B cell (primary cell): ENCODE data around the gene RELCH. TPM values are rescaled to one million over a fixed set of nuclear protein-coding genes. Genes with fewer than 3 reads are reported as not detected.

ENCODE experiments used
- ATAC-seq: fragments of 200-7000 bp; cut with Tn5 transposase; one replicate; pipeline ENCODE4 v1.10.0; 2021; ENCODE audit warnings: low read depth, mild to moderate bottlenecking, moderate number of reproducible peaks, moderate library complexity
- CTCF ChIA-PET: fragments of 350-600 bp; sonication (Branson Sonifier 250); formaldehyde crosslinking; loops from one replicate; lab custom pipeline; 2021; ENCODE audit warnings: antibody characterized with exemption, inconsistent platforms; lab: Charles Lee
- POLR2A ChIA-PET: fragments of 350-600 bp; sonication (Branson Sonifier 250); formaldehyde crosslinking; loops from one replicate; lab custom pipeline; 2021; ENCODE audit warnings: antibody characterized with exemption; lab: Charles Lee
- DNase-seq: peaks from one replicate; pipeline ENCODE4 v3.0.0; 2013
- H2AFZ ChIP-seq: 2 replicates; pipeline ENCODE4 v1.6.1; 2012; ENCODE audit warnings: mild to moderate bottlenecking, low read depth, low read length; ENCODE audit not compliant: insufficient read depth, poor library complexity, severe bottlenecking
- H3K27ac ChIP-seq, 2 donors: 1 replicate in 1 of 2; 2 replicates in 1 of 2; pipeline ENCODE4 v1.5.1; 2012 to 2013; ENCODE audit warnings: low read length in 2 of 2, mild to moderate bottlenecking in 2 of 2, moderate library complexity in 1 of 2
- H3K27me3 ChIP-seq, 4 experiments: fragments of 200-600 bp in 1 of 4; sonication (generic) in 1 of 4; replicated peaks in 1 of 4; 1 replicate in 2 of 4; 2 replicates in 2 of 4; pipeline versions ENCODE4 v1.6.1 to v1.7.0; 2013 to 2016; ENCODE audit warnings: low read length in 3 of 4, mild to moderate bottlenecking in 2 of 4, mixed read lengths in 1 of 4, moderate library complexity in 1 of 4; ENCODE audit not compliant: insufficient read depth in 4 of 4, control insufficient read depth in 3 of 4; ENCODE audit errors: control extremely low read depth in 1 of 4
- H3K36me3 ChIP-seq, 2 experiments: replicated peaks in 1 of 2; 1 replicate in 1 of 2; 2 replicates in 1 of 2; pipeline versions ENCODE4 v1.6.1 to v1.7.1; 2013; ENCODE audit warnings: low read length in 1 of 2; ENCODE audit not compliant: insufficient read depth in 2 of 2, control insufficient read depth in 1 of 2; ENCODE audit errors: control extremely low read depth in 1 of 2, extremely low read depth in 1 of 2
- H3K4me1 ChIP-seq, 2 donors: fragments of 200-600 bp in 1 of 2; sonication (generic) in 1 of 2; 1 replicate in 1 of 2; 2 replicates in 1 of 2; pipeline versions ENCODE4 v1.5.1 to v1.6.1; 2013 to 2017; ENCODE audit warnings: low read length in 2 of 2; ENCODE audit not compliant: control insufficient read depth in 2 of 2, insufficient read depth in 2 of 2
- H3K4me2 ChIP-seq: replicated peaks from 2 replicates; pipeline ENCODE3; 2012; ENCODE audit warnings: mild to moderate bottlenecking, low read depth, low read length; ENCODE audit not compliant: poor library complexity, severe bottlenecking
- H3K4me3 ChIP-seq, 5 experiments: fragments of 200-600 bp in 1 of 5; sonication (generic) in 1 of 5; 1 replicate in 3 of 5; 2 replicates in 2 of 5; pipeline versions ENCODE4 v1.5.1 to v1.7.0; 2011 to 2016; ENCODE audit warnings: low read length in 4 of 5, mild to moderate bottlenecking in 4 of 5, low read depth in 2 of 5, control low read depth in 1 of 5, moderate library complexity in 1 of 5; ENCODE audit not compliant: insufficient read depth in 1 of 5; ENCODE audit errors: control extremely low read depth in 1 of 5, extremely low read depth in 1 of 5
- H3K79me2 ChIP-seq: fragments of 200-600 bp; sonication (generic); one replicate; pipeline ENCODE4 v1.6.0; 2016; ENCODE audit warnings: low read length; ENCODE audit not compliant: control insufficient read depth, insufficient read depth
- H3K9ac ChIP-seq: fragments of 200-600 bp; sonication (generic); 2 replicates; pipeline ENCODE4 v1.6.1; 2017; ENCODE audit warnings: mild to moderate bottlenecking, low read length, moderate library complexity
- H3K9me3 ChIP-seq, 3 donors: one replicate each; pipeline versions ENCODE4 v1.6.1 to v1.7.1; 2013; ENCODE audit warnings: low read length in 2 of 3; ENCODE audit not compliant: control insufficient read depth in 2 of 3, insufficient read depth in 1 of 3; ENCODE audit errors: control extremely low read depth in 1 of 3
- H4K20me1 ChIP-seq: 2 replicates; pipeline ENCODE4 v1.6.0; 2012; ENCODE audit warnings: mild to moderate bottlenecking, low read length; ENCODE audit not compliant: insufficient read depth, control insufficient read depth, poor library complexity, severe bottlenecking
- H3K27ac Mint-ChIP-seq: one replicate; pipeline ENCODE4 v1.8.0; 2021; ENCODE audit warnings: mixed read lengths
- H3K27me3 Mint-ChIP-seq: one replicate; pipeline ENCODE4 v1.8.0; 2021; ENCODE audit warnings: mixed read lengths
- H3K4me1 Mint-ChIP-seq: one replicate; pipeline ENCODE4 v1.8.0; 2021; ENCODE audit warnings: mixed read lengths
- H3K4me3 Mint-ChIP-seq: one replicate; pipeline ENCODE4 v1.8.0; 2021; ENCODE audit warnings: mixed read lengths
- H3K9me3 Mint-ChIP-seq: one replicate; pipeline ENCODE4 v1.8.0; 2022; ENCODE audit warnings: mixed read lengths; ENCODE audit not compliant: insufficient read depth
- EZH2 ChIP-seq: IDR thresholded peaks from 2 replicates; pipeline ENCODE4 v1.6.1; 2012; ENCODE audit warnings: borderline replicate concordance, low read depth, mild to moderate bottlenecking, moderate library complexity, low read length; ENCODE audit not compliant: insufficient read depth, poor library complexity, severe bottlenecking
- WGBS: methylation state at CpG from one replicate; pipeline ENCODE4 v1.1.5; 2013; ENCODE audit warnings: missing lambda C conversion rate; ENCODE audit not compliant: insufficient coverage; 5-methylcytosine and 5-hydroxymethylcytosine counted together
- intact Hi-C: fragments of 100-400 bp; cut with micrococcal nuclease; formaldehyde crosslinking; loops from one replicate; pipeline ENCODE4 v1.10.0; 2022
- polyA plus RNA-seq: library from polyadenylated mRNA; depleted of rRNA; stranded (reverse); fragments of >200 nt; gene quantifications from 2 replicates; pipeline ENCODE4 v1.2.3, GENCODE V29; 2012
- total RNA-seq, 2 donors: library from RNA; stranded (reverse); fragments of 120-200 nt in 1 of 2; gene quantifications; 1 replicate in 1 of 2; 2 replicates in 1 of 2; pipeline versions ENCODE4 v1.2.3 to v1.2.4, GENCODE V29; 2013 to 2022
- TF ChIP-seq, protein P1 (sequence below): fragments of 200-600 bp; IDR thresholded peaks from one replicate; pipeline ENCODE4 v1.8.0; 2022; ENCODE audit warnings: antibody characterized with exemption, mild to moderate bottlenecking

The RELCH gene
- total and polyA plus RNA-seq, 2 donors (not counting 1 experiment from before 2014, with no cell fraction given) = 17.6 to 77.9 TPM

DNA sequence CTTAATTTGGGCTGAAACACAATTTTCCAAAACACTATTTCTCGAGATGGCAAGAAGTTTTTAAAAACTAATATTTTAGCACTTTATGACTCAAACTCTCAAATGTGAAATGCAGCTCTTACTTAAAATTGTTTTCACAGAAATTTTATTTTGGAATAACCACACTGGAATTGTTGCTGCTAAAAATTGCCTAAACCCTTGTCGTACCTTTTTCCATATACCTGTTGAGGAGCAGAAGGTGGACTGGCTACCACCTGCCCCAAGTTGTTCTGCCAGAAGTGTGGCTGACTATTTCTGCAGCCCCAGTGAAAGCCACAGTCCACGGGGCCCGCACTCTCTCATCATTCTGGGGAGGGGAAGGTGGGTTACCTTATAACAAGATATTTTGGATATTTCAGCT is 161.4 kb downstream of the RELCH start:
- Mint-ChIP-seq H3K9me3 (no peaks in the 10 kb centered on the region), H3K27ac (no peak overlapping the region), H3K4me1 (no peaks in the 10 kb centered on the region), H3K4me3 (no peak overlapping the region), H3K27me3 (peaks cover 11% of the 10 kb centered on the region)
- DNase-seq = no peak
- no peak overlapping the region for H3K4me3 ChIP-seq
- ATAC-seq = no peak
- no peaks in the 10 kb centered on the region for H3K27me3 ChIP-seq
- WGBS = no CpG with 5 or more reads among the region's 4 CpGs
- no peak for TF ChIP-seq EZH2
- TF ChIP-seq, protein P1, sequence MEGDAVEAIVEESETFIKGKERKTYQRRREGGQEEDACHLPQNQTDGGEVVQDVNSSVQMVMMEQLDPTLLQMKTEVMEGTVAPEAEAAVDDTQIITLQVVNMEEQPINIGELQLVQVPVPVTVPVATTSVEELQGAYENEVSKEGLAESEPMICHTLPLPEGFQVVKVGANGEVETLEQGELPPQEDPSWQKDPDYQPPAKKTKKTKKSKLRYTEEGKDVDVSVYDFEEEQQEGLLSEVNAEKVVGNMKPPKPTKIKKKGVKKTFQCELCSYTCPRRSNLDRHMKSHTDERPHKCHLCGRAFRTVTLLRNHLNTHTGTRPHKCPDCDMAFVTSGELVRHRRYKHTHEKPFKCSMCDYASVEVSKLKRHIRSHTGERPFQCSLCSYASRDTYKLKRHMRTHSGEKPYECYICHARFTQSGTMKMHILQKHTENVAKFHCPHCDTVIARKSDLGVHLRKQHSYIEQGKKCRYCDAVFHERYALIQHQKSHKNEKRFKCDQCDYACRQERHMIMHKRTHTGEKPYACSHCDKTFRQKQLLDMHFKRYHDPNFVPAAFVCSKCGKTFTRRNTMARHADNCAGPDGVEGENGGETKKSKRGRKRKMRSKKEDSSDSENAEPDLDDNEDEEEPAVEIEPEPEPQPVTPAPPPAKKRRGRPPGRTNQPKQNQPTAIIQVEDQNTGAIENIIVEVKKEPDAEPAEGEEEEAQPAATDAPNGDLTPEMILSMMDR = no peak
- no peaks in the 10 kb centered on the region for H3K36me3 ChIP-seq
- H4K20me1 ChIP-seq = no peaks in the 10 kb centered on the region
- CTCF ChIA-PET = no interaction called here
- no peaks in the 10 kb centered on the region for H3K4me1 ChIP-seq
- intact Hi-C loops = no loop called here
- H2AFZ ChIP-seq = no peak overlapping the region
- no peak overlapping the region for H3K9ac ChIP-seq
- no peaks in the 10 kb centered on the region for H3K79me2 ChIP-seq
- no peaks in the 10 kb centered on the region for H3K9me3 ChIP-seq
- no peak overlapping the region for H3K27ac ChIP-seq
- H3K4me2 ChIP-seq = no peak overlapping the region
- POLR2A ChIA-PET = no interaction called here

DNA sequence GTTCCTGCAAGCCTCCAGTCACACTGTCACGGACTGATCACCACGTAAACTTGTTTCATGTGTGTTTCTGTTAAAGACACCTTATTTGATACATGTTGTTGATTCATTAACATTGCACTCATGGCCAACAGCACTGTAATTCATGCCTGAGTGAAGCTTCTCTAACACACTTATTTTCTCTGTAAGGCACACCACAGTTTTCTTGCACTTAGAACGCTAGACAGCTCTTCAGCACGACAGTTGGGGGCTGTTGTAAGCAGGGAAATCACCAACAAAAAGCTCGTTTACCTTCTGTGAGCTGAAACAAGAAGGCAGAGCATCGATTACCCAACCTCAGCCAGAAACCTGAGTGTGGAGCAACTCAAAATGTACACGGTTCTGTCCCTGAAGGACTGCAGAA is 166.1 kb downstream of the RELCH start:
- no peaks in the 10 kb centered on the region for H3K36me3 ChIP-seq
- Mint-ChIP-seq H3K9me3 (no peaks in the 10 kb centered on the region), H3K27ac (no peak overlapping the region), H3K27me3 (peaks cover 4% of the 10 kb centered on the region), H3K4me1 (no peaks in the 10 kb centered on the region), H3K4me3 (no peak overlapping the region)
- no peaks in the 10 kb centered on the region for H3K79me2 ChIP-seq
- 100% methylated on average over 2 of the region's 7 CpGs for WGBS
- H4K20me1 ChIP-seq = no peaks in the 10 kb centered on the region
- TF ChIP-seq EZH2 = no peak
- TF ChIP-seq, protein P1 = no peak
- no peak overlapping the region for H3K4me2 ChIP-seq
- no peaks in the 10 kb centered on the region for H3K4me1 ChIP-seq
- H3K9ac ChIP-seq = no peak overlapping the region
- CTCF ChIA-PET = no interaction called here
- no peak overlapping the region for H3K27ac ChIP-seq
- no peak for ATAC-seq
- no peak for DNase-seq
- POLR2A ChIA-PET = no interaction called here
- H3K9me3 ChIP-seq = no peaks in the 10 kb centered on the region
- intact Hi-C loops = no loop called here
- H3K27me3 ChIP-seq = no peaks in the 10 kb centered on the region
- H2AFZ ChIP-seq = no peak overlapping the region
- H3K4me3 ChIP-seq = no peak overlapping the region
